Liver (tissue), 3 donors: Measurements from ENCODE around the gene ZSCAN5A.

ENCODE experiments used
- GABPA ChIP-seq, 2 donors: IDR thresholded peaks in 1 of 2; conservative IDR thresholded peaks in 1 of 2; 2 replicates each; pipeline ENCODE4 v1.6.1; 2016; ENCODE audit warnings: antibody characterized with exemption in 2 of 2, mild to moderate bottlenecking in 1 of 2, moderate library complexity in 1 of 2
- JUND ChIP-seq, 2 donors: IDR thresholded peaks; 2 replicates each; pipeline ENCODE4 v1.6.1; 2016; ENCODE audit warnings: antibody characterized with exemption in 2 of 2
- RAD21 ChIP-seq, 2 donors: IDR thresholded peaks; 2 replicates each; pipeline ENCODE4 v1.6.1; 2016; ENCODE audit warnings: antibody characterized with exemption in 2 of 2, mild to moderate bottlenecking in 2 of 2
- REST ChIP-seq: IDR thresholded peaks from 2 replicates; pipeline ENCODE4 v1.6.1; 2016; ENCODE audit warnings: antibody characterized with exemption, mild to moderate bottlenecking
- RXRA ChIP-seq, 2 donors: IDR thresholded peaks; 2 replicates each; pipeline ENCODE4 v1.6.1; 2017 to 2018; ENCODE audit warnings: antibody characterized with exemption in 2 of 2, mild to moderate bottlenecking in 1 of 2
- SP1 ChIP-seq: IDR thresholded peaks from 2 replicates; pipeline ENCODE4 v1.6.1; 2018; ENCODE audit warnings: antibody characterized with exemption, mild to moderate bottlenecking
- TAF1 ChIP-seq: conservative IDR thresholded peaks from 2 replicates; pipeline ENCODE4 v1.6.1; 2016; ENCODE audit warnings: antibody characterized with exemption, mild to moderate bottlenecking
- YY1 ChIP-seq: IDR thresholded peaks from 2 replicates; pipeline ENCODE4 v1.6.1; 2016; ENCODE audit warnings: antibody characterized with exemption, mild to moderate bottlenecking
- TF ChIP-seq, protein P1 (sequence below): fragments of 150-350 bp; IDR thresholded peaks from 2 replicates; pipeline ENCODE4 v1.5.1; 2017; ENCODE audit warnings: improper control_type of control experiment, low read depth, low read length; ENCODE audit not compliant: missing input control
- TF ChIP-seq, protein P2 (sequence below): IDR thresholded peaks from 2 replicates; pipeline ENCODE4 v1.6.1; 2016; ENCODE audit warnings: antibody characterized with exemption
- donor health status: healthy.
- donor health status: healthy.

DNA sequence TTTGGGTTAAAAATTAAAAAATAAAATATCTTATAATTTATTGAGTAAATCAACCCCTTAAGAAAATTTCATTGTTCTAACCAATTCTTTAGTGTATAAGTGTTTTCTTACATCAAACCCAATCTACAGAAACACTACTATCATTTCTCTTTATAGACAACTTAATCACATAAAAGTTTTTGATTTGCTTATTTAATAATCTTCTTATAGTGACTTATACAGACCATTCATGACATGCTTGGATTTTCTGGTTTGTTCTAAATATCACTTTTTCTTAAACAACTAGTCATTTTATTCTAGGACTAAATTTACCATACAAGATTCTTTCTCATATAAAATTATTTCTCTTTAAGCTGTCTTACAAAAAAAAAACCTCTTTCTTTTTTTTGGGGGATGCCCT is 27.3 kb upstream of the ZSCAN5A start:
- TF ChIP-seq SP1: no peak
- no peak for TF ChIP-seq JUND (IDR thresholded peaks at IDR 0.05)
- TF ChIP-seq, protein P1, sequence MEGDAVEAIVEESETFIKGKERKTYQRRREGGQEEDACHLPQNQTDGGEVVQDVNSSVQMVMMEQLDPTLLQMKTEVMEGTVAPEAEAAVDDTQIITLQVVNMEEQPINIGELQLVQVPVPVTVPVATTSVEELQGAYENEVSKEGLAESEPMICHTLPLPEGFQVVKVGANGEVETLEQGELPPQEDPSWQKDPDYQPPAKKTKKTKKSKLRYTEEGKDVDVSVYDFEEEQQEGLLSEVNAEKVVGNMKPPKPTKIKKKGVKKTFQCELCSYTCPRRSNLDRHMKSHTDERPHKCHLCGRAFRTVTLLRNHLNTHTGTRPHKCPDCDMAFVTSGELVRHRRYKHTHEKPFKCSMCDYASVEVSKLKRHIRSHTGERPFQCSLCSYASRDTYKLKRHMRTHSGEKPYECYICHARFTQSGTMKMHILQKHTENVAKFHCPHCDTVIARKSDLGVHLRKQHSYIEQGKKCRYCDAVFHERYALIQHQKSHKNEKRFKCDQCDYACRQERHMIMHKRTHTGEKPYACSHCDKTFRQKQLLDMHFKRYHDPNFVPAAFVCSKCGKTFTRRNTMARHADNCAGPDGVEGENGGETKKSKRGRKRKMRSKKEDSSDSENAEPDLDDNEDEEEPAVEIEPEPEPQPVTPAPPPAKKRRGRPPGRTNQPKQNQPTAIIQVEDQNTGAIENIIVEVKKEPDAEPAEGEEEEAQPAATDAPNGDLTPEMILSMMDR: no peak
- TF ChIP-seq YY1: no peak
- TF ChIP-seq TAF1: no peak
- TF ChIP-seq RAD21 (IDR thresholded peaks at IDR 0.05): no peak
- no peak for TF ChIP-seq REST
- TF ChIP-seq GABPA (IDR thresholded peaks at IDR 0.05 in 1 of 2, conservative IDR thresholded peaks at IDR 0.05 in 1 of 2): no peak
- TF ChIP-seq, protein P2, sequence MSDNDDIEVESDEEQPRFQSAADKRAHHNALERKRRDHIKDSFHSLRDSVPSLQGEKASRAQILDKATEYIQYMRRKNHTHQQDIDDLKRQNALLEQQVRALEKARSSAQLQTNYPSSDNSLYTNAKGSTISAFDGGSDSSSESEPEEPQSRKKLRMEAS: no peak
- no peak for TF ChIP-seq RXRA (IDR thresholded peaks at IDR 0.05)
